Sigmoid colon (tissue), 7 donors: ENCODE measurements around the gene KCNK3. TPM values are rescaled to one million over a fixed set of nuclear protein-coding genes. Genes with fewer than 3 reads are reported as not detected.

Experiments
- DNase-seq: peaks from one replicate; pipeline ENCODE4 v3.0.0-alpha.2; 2019
- H3K27ac ChIP-seq, 4 donors: fragments of 200-600 bp; sonication (generic); one replicate each; pipeline ENCODE4 v1.5.1; 2016 to 2019; ENCODE audit warnings: mild to moderate bottlenecking in 1 of 4
- H3K27me3 ChIP-seq, 3 donors: fragments of 200-600 bp; sonication (generic); one replicate each; pipeline ENCODE4 v1.5.1; 2019; ENCODE audit warnings: mild to moderate bottlenecking in 1 of 3
- H3K36me3 ChIP-seq, 4 donors: fragments of 200-600 bp; sonication (generic); one replicate each; pipeline ENCODE4 v1.5.1; 2016 to 2019
- H3K4me1 ChIP-seq, 4 donors: fragments of 200-600 bp; sonication (generic); one replicate each; pipeline ENCODE4 v1.5.1; 2017 to 2019
- H3K4me3 ChIP-seq, 4 donors: fragments of 200-600 bp; sonication (generic); one replicate each; pipeline ENCODE4 v1.5.1; 2017 to 2019; ENCODE audit warnings: mild to moderate bottlenecking in 2 of 4, moderate library complexity in 1 of 4
- H3K9me3 ChIP-seq, 4 donors: fragments of 200-600 bp in 3 of 4; sonication (generic) in 3 of 4; one replicate each; pipeline versions ENCODE4 v1.5.1 to v1.6.1; 2013 to 2019
- CTCF ChIP-seq, 4 experiments: fragments of 450-650 bp in 3 of 4; fragments of 200-600 bp in 1 of 4; IDR thresholded peaks; one replicate each; pipeline ENCODE4 v1.5.1; 2016 to 2019; ENCODE audit warnings: antibody characterized with exemption in 4 of 4, mild to moderate bottlenecking in 3 of 4, moderate library complexity in 2 of 4
- EP300 ChIP-seq, 4 donors: sonication (generic); formaldehyde crosslinking; IDR thresholded peaks; one replicate each; pipeline ENCODE4 v1.6.1; 2017; ENCODE audit warnings: antibody characterized with exemption in 4 of 4
- POLR2A ChIP-seq, 2 donors: fragments of 450-650 bp; IDR thresholded peaks; one replicate each; pipeline ENCODE4 v1.6.1; 2016; ENCODE audit warnings: antibody characterized with exemption in 2 of 2, mild to moderate bottlenecking in 2 of 2, moderate library complexity in 2 of 2
- POLR2AphosphoS5 ChIP-seq, 4 donors: sonication (generic); formaldehyde crosslinking; IDR thresholded peaks; one replicate each; pipeline ENCODE4 v1.6.1; 2017; ENCODE audit warnings: antibody characterized with exemption in 4 of 4
- WGBS, 2 donors: extraction: QIAGEN DNeasy Blood & Tissue Kit; methylation state at CpG; one replicate each; pipeline ENCODE4 v1.1.7; 2013; 5-methylcytosine and 5-hydroxymethylcytosine counted together
- intact Hi-C: fragments of 100-400 bp; cut with DNase I; formaldehyde crosslinking; loops from one replicate; pipeline ENCODE4 v1.15.1; 2023
- polyA plus RNA-seq, 3 donors: library from polyadenylated mRNA; stranded (reverse); fragments of 200-250 nt; gene quantifications; one replicate each; pipeline ENCODE4 v1.2.3, GENCODE V29; 2013
- total RNA-seq, 4 donors: library from RNA; depleted of rRNA; stranded (reverse); fragments of >200 nt; gene quantifications; one replicate each; pipeline ENCODE4 v1.1.0, GENCODE V29; 2016
- donor health status: healthy with polysubstance abuse.
- donor health status: Bipolar disorder and iron deficiency.
- donor health status: healthy.

The KCNK3 gene
- total and polyA plus RNA-seq, 7 donors = under 0.01 to 12.2 (median 2.9) TPM

DNA sequence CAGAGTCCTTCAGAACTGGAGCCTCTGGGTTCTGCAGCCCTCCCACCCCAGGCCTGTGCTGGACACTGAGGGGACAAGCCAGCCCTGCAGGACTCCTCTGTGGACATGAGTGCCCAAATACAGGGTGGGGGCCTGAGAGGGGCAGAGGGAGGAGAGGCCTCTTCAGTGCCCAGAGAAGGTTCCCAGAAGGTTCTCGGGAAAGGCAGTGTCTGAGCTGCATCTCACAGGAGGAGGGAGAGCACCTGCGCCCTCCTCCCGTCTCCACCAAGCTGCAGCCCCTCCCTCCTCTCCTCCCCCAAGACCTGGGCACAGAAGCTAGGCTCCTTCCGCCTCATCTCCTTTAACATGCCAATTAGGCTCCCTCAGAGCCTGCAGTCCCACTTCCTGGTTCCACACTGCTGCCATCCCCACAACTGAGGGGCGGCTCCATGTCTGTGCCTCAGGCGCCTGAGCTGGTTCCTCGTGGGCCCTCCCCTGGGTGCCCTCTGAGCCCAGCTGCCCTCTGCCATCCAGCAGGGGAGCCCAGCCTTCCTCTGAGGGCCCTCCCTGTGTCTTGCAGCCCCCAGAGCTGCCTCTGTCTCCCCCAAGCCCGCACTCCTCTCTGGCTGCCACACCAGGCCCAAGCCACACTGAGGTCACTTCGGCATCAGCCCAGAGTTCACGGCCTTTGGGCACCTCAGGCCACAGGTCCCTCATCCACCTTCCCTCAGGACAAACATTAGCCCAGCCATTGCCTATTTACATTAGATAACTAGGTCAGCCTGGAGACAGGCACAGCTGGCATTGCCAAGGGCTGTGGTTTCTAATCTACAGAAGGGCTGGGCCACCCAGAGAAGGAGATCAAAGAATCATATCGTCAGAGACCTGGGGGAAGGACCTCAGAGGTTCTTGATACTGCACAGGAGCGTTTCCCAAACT, 28.9 kb downstream of the KCNK3 start:
- no peak overlapping the region for H3K4me3 ChIP-seq

DNA sequence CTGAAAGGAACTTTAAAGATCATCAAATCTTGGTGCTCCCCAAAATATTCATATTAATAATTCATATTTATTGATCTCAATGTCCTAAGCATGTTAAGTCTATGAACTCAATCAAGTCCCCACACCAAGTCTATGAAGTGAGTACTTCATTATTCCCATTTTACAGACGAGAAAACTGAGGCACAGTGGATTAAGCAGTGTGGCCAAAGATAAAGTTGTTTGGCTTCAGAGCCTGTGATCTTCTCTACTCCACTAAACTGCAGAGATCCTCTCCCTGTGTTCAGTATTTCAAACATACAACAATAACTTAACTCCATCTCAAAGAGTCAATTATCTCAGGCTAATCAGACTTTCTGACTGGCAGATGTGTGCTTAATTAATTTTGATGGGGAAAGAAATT, 29.8 kb downstream of the KCNK3 start:
- WGBS, 2 donors = 89 to 90% methylated on average over 1 of the region's 1 CpG

More for the DNA sequence above, 28.9 kb downstream of the KCNK3 start:
- 22 to 58% methylated on average over 12 of the region's 12 CpGs for WGBS, 2 donors
- intact Hi-C loops = no loop called here
- Histone ChIP-seq H3K27me3 (no peaks in the 10 kb centered on the region), H3K9me3 (no peaks in the 10 kb centered on the region), H3K27ac (peak overlapping the region; percentile 65 to 87 (median 74)), H3K36me3 (no peaks in the 10 kb centered on the region), H3K4me1 (peaks cover 0 to 67% (median 60%) of the 10 kb centered on the region in 4 donors)
- no peak for DNase-seq
- no peak for TF ChIP-seq EP300 (IDR thresholded peaks at IDR 0.05)
- no peak for TF ChIP-seq POLR2A (IDR thresholded peaks at IDR 0.05)
- TF ChIP-seq POLR2AphosphoS5 (IDR thresholded peaks at IDR 0.05) = no peak
- no peak for TF ChIP-seq CTCF (IDR thresholded peaks at IDR 0.05)

GRCh38 chr2:26722911-26723310, 30.4 kb downstream of the KCNK3 start:
- H3K27me3 ChIP-seq = no peaks in the 10 kb centered on the region
- peak overlapping the region in 3 of 4 donors; percentile 4 to 66 (median 16) for H3K27ac ChIP-seq
- TF ChIP-seq CTCF (IDR thresholded peaks at IDR 0.05) (no peak), POLR2AphosphoS5 (IDR thresholded peaks at IDR 0.05) (no peak), POLR2A (IDR thresholded peaks at IDR 0.05) (no peak), EP300 (IDR thresholded peaks at IDR 0.05) (no peak)
- no peaks in the 10 kb centered on the region for H3K36me3 ChIP-seq
- DNase-seq = no peak
- intact Hi-C loops = no loop called here
- H3K4me3 ChIP-seq = no peak overlapping the region
- peaks cover 0 to 67% (median 60%) of the 10 kb centered on the region in 4 donors for H3K4me1 ChIP-seq
- no peaks in the 10 kb centered on the region for H3K9me3 ChIP-seq
- WGBS, 2 donors = 83 to 96% methylated on average over 1 of the region's 1 CpG

More for the DNA sequence above, 29.8 kb downstream of the KCNK3 start:
- H3K9me3 ChIP-seq = no peaks in the 10 kb centered on the region
- intact Hi-C loops = no loop called here
- no peaks in the 10 kb centered on the region for H3K36me3 ChIP-seq
- H3K27ac ChIP-seq = peak overlapping the region in 1 of 4 donors; percentile 87
- peaks cover 0 to 67% (median 60%) of the 10 kb centered on the region in 4 donors for H3K4me1 ChIP-seq
- no peak for TF ChIP-seq POLR2AphosphoS5 (IDR thresholded peaks at IDR 0.05)
- TF ChIP-seq CTCF (IDR thresholded peaks at IDR 0.05) = no peak
- TF ChIP-seq POLR2A (IDR thresholded peaks at IDR 0.05) = no peak
- TF ChIP-seq EP300 (IDR thresholded peaks at IDR 0.05) = no peak
- no peaks in the 10 kb centered on the region for H3K27me3 ChIP-seq
- H3K4me3 ChIP-seq = no peak overlapping the region
- no peak for DNase-seq

GRCh38 chr2:26723475-26723874, 31.0 kb downstream of the KCNK3 start:
- Histone ChIP-seq H3K4me3 (no peak overlapping the region), H3K36me3 (no peaks in the 10 kb centered on the region), H3K4me1 (peaks cover 0 to 66% (median 58%) of the 10 kb centered on the region in 4 donors), H3K27me3 (no peaks in the 10 kb centered on the region), H3K27ac (peak overlapping the region; percentile 0 to 75 (median 41)), H3K9me3 (no peaks in the 10 kb centered on the region)
- intact Hi-C loops = no loop called here
- no peak for TF ChIP-seq EP300 (IDR thresholded peaks at IDR 0.05)
- WGBS, 2 donors = 76 to 88% methylated on average over 3 of the region's 3 CpGs
- no peak for DNase-seq

DNA sequence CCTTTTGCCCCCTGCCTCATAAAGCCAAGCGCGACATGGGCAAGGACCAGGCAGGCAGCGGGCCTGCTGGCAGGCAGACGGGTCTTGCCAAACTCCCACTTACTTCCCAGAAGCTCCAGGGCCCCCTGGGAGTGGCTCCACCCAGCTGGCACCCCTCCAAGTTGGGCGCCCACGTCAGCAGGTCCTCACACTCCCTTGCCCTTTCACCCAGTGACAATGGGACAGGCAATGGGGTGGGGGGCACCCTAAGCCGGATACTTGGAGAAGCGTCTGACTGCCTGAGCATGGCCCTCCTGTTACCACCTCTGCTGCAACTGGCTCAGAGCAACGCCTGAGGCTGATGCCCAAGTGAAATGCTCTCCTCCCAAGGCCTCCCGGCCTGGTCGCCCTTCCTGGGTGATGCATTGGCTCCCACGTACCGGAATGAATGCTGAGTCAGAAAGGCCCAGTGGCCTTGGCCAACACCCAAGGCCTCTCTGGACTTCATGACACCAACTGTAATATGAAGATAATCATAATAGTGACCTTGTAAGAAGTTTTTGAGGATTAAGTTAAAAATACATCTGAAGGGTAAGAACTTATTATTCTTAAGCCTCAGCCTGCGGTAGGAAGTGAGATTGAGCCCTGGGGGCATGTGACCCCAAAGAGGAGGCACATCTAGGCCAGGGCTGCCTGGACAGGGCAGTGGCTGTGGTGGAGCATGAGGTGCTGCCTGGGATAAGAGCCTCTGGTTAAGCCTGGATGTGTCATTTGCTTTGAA, 31.6 kb downstream of the KCNK3 start:
- WGBS, 2 donors = 20 to 65% methylated on average over 14 of the region's 14 CpGs
- peak overlapping the region; percentile 0 to 75 (median 41) for H3K27ac ChIP-seq
- intact Hi-C loops = loop anchor here (2.0 kb wide), 1 partner anchor 33 kb away; no protein-coding TSS in a partner anchor
- DNase-seq = peak; percentile 86
- no peaks in the 10 kb centered on the region for H3K27me3 ChIP-seq
- no peak overlapping the region for H3K4me3 ChIP-seq
- H3K9me3 ChIP-seq = no peaks in the 10 kb centered on the region
- H3K4me1 ChIP-seq = peaks cover 0 to 59% (median 53%) of the 10 kb centered on the region in 4 donors
- H3K36me3 ChIP-seq = no peaks in the 10 kb centered on the region
- peak in 3 of 4 donors; percentile 39 to 64 (median 40) for TF ChIP-seq POLR2AphosphoS5 (IDR thresholded peaks at IDR 0.05)
- TF ChIP-seq CTCF (IDR thresholded peaks at IDR 0.05) = no peak
- no peak for TF ChIP-seq EP300 (IDR thresholded peaks at IDR 0.05)
- TF ChIP-seq POLR2A (IDR thresholded peaks at IDR 0.05) = no peak
